ENCODE data around the gene QSER1.

The QSER1 gene

GRCh38 chr11:32947978-32948377, 55.4 kb downstream of the QSER1 start:
- no peak overlapping the region for H3K27ac ChIP-seq (replicated peaks)
- TF ChIP-seq GABPA (IDR thresholded peaks at IDR 0.05; ENCODE audit: low read depth) (no peak), SPI1 (IDR thresholded peaks at IDR 0.05; ENCODE audit: borderline replicate concordance, low read depth) (no peak), REST (IDR thresholded peaks at IDR 0.05; ENCODE audit: insufficient replicate concordance, low read depth) (no peak), POLR2AphosphoS5 (IDR thresholded peaks at IDR 0.05; ENCODE audit: low read depth) (no peak)
- TF ChIP-seq, protein P1, sequence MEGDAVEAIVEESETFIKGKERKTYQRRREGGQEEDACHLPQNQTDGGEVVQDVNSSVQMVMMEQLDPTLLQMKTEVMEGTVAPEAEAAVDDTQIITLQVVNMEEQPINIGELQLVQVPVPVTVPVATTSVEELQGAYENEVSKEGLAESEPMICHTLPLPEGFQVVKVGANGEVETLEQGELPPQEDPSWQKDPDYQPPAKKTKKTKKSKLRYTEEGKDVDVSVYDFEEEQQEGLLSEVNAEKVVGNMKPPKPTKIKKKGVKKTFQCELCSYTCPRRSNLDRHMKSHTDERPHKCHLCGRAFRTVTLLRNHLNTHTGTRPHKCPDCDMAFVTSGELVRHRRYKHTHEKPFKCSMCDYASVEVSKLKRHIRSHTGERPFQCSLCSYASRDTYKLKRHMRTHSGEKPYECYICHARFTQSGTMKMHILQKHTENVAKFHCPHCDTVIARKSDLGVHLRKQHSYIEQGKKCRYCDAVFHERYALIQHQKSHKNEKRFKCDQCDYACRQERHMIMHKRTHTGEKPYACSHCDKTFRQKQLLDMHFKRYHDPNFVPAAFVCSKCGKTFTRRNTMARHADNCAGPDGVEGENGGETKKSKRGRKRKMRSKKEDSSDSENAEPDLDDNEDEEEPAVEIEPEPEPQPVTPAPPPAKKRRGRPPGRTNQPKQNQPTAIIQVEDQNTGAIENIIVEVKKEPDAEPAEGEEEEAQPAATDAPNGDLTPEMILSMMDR (IDR thresholded peaks at IDR 0.05; ENCODE audit: insufficient read depth, low read length), result no peak
- H3K4me3 ChIP-seq (replicated peaks; ENCODE audit: insufficient read depth, low read length), result no peak overlapping the region
- no peak for DNase-seq (ENCODE audit: low read depth in 1 of 2, low spot score in 1 of 2)
- no peaks in the 10 kb centered on the region for H3K27me3 ChIP-seq (ENCODE audit: insufficient read depth, poor library complexity, severe bottlenecking)

DNA sequence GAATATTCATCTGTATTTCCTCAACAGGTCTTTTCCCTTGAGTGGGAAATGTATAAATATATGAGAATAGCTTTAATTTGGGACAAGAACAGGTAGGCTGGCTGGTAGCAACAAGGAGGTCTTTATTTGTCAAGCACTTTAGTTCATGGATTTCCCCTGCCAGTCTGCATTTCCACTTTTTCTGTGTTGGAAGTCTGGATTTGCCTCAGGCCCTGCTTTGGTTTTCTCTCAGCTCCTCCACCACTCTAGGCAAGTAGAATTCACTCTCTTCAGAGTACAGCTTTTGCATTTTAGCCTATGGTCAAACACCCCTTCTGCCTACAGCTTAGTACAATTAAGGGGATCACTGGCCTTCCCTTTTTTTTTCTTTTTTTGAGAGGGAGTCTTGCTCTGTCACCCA, 57.1 kb downstream of the QSER1 start:
- no peak overlapping the region for H3K4me3 ChIP-seq (replicated peaks; ENCODE audit: insufficient read depth, low read length)
- no peak overlapping the region for H3K27ac ChIP-seq (replicated peaks)
- TF ChIP-seq SPI1 (IDR thresholded peaks at IDR 0.05; ENCODE audit: borderline replicate concordance, low read depth), result no peak
- no peak for DNase-seq (ENCODE audit: low read depth in 1 of 2, low spot score in 1 of 2)
- H3K27me3 ChIP-seq (ENCODE audit: insufficient read depth, poor library complexity, severe bottlenecking), result no peaks in the 10 kb centered on the region

- no peak overlapping the region for H3K27ac ChIP-seq (replicated peaks)
- no peaks in the 10 kb centered on the region for H3K27me3 ChIP-seq (ENCODE audit: insufficient read depth, poor library complexity, severe bottlenecking)
- TF ChIP-seq, protein P1 (IDR thresholded peaks at IDR 0.05; ENCODE audit: insufficient read depth, low read length), result no peak
- no peak for TF ChIP-seq SPI1 (IDR thresholded peaks at IDR 0.05; ENCODE audit: borderline replicate concordance, low read depth)
- TF ChIP-seq POLR2AphosphoS5 (IDR thresholded peaks at IDR 0.05; ENCODE audit: low read depth), result no peak
- TF ChIP-seq REST (IDR thresholded peaks at IDR 0.05; ENCODE audit: insufficient replicate concordance, low read depth), result no peak
- no peak for TF ChIP-seq GABPA (IDR thresholded peaks at IDR 0.05; ENCODE audit: low read depth)
- no peak for DNase-seq (ENCODE audit: low read depth in 1 of 2, low spot score in 1 of 2)
- H3K4me3 ChIP-seq (replicated peaks; ENCODE audit: insufficient read depth, low read length), result no peak overlapping the region
Observed at GRCh38 chr11:32952421-32952820, 59.8 kb downstream of the QSER1 start.

- no peaks in the 10 kb centered on the region for H3K27me3 ChIP-seq (ENCODE audit: insufficient read depth, poor library complexity, severe bottlenecking)
- peak in 1 of 2 experiments; percentile 45 for DNase-seq (ENCODE audit: low read depth in 1 of 2, low spot score in 1 of 2)
- no peak overlapping the region for H3K27ac ChIP-seq (replicated peaks)
- TF ChIP-seq POLR2AphosphoS5 (IDR thresholded peaks at IDR 0.05; ENCODE audit: low read depth) (no peak), REST (IDR thresholded peaks at IDR 0.05; ENCODE audit: insufficient replicate concordance, low read depth) (no peak), GABPA (IDR thresholded peaks at IDR 0.05; ENCODE audit: low read depth) (no peak), SPI1 (IDR thresholded peaks at IDR 0.05; ENCODE audit: borderline replicate concordance, low read depth) (no peak; the same call in 1 of the 2 replicates)
- TF ChIP-seq, protein P1 (IDR thresholded peaks at IDR 0.05; ENCODE audit: insufficient read depth, low read length), result no peak
- no peak overlapping the region for H3K4me3 ChIP-seq (replicated peaks; ENCODE audit: insufficient read depth, low read length)
Observed at GRCh38 chr11:32953700-32954099, 61.1 kb downstream of the QSER1 start.

Measured in HL-60 (cell line).